Hepatocyte (in vitro differentiated cells): Measurements from ENCODE around the gene RPL28.

Experiments used
- EZH2phosphoT487 ChIP-seq: fragments of 200-600 bp; sonication (generic); IDR thresholded peaks from one replicate; pipeline ENCODE4 v1.6.1; 2018; ENCODE audit warnings: antibody characterized with exemption, mild to moderate bottlenecking, low read depth, moderate library complexity; ENCODE audit not compliant: unreplicated experiment, severe bottlenecking
- TF ChIP-seq, protein P1 (sequence below): fragments of 200-600 bp; sonication (generic); IDR thresholded peaks from 2 replicates; pipeline ENCODE4 v1.5.1; 2016; ENCODE audit warnings: antibody characterized with exemption, mild to moderate bottlenecking; ENCODE audit not compliant: poor library complexity

DNA sequence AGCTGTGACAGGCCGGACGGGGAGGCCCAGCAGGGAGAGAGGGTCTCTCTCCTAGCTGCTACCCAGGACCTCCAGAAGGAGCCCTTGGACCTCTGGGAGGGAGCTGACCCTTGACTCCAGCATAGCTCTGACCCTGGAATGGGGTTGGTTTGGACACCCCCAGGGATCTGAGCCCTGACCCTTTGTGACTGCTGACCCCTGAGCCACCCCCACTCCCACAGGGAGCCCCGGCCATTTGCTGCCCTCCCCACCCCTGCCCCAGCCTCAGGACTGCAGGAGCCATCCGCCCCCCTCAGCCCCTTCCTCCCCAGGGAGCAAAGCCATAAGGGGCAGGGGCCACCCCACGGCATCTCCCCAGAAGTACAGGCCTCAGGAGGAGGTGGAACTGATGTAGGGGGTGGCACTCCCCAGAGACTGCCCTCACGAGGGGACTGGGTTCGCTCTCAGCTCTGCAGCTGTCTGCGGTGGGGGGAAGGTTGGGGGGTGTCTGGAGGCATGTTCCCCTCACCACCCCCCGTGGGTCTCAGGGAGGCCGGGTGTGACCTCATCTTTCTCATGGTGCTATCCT lies 38.2 kb upstream of the RPL28 start:
- TF ChIP-seq, protein P1, sequence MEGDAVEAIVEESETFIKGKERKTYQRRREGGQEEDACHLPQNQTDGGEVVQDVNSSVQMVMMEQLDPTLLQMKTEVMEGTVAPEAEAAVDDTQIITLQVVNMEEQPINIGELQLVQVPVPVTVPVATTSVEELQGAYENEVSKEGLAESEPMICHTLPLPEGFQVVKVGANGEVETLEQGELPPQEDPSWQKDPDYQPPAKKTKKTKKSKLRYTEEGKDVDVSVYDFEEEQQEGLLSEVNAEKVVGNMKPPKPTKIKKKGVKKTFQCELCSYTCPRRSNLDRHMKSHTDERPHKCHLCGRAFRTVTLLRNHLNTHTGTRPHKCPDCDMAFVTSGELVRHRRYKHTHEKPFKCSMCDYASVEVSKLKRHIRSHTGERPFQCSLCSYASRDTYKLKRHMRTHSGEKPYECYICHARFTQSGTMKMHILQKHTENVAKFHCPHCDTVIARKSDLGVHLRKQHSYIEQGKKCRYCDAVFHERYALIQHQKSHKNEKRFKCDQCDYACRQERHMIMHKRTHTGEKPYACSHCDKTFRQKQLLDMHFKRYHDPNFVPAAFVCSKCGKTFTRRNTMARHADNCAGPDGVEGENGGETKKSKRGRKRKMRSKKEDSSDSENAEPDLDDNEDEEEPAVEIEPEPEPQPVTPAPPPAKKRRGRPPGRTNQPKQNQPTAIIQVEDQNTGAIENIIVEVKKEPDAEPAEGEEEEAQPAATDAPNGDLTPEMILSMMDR, result no peak
- no peak for TF ChIP-seq EZH2phosphoT487
